HUES64 (cell line): ENCODE data around the gene CDH12.

Experiments
- H3K27ac ChIP-seq: 2 replicates; pipeline ENCODE4 v1.7.0; 2013; ENCODE audit warnings: low read depth, low read length, inconsistent platforms
- H3K27me3 ChIP-seq: 2 replicates; pipeline ENCODE4 v1.6.1; 2013; ENCODE audit warnings: mild to moderate bottlenecking, low read length; ENCODE audit not compliant: insufficient read depth
- H3K36me3 ChIP-seq: 2 replicates; pipeline ENCODE4 v1.6.1; 2013; ENCODE audit warnings: mild to moderate bottlenecking, low read length; ENCODE audit not compliant: insufficient read depth
- H3K4me1 ChIP-seq: 2 replicates; pipeline ENCODE4 v1.6.1; 2013; ENCODE audit warnings: mild to moderate bottlenecking, low read length, moderate library complexity; ENCODE audit not compliant: insufficient read depth
- H3K4me3 ChIP-seq: 2 replicates; pipeline ENCODE4 v1.5.1; 2013; ENCODE audit warnings: mild to moderate bottlenecking, low read length, moderate library complexity
- H3K9ac ChIP-seq: 2 replicates; pipeline ENCODE4 v1.6.1; 2013; ENCODE audit warnings: mild to moderate bottlenecking, low read depth, low read length
- H3K9me3 ChIP-seq: 2 replicates; pipeline ENCODE4 v1.6.1; 2013; ENCODE audit warnings: low read depth, low read length; ENCODE audit not compliant: insufficient read depth
- WGBS: fragments of 150-250, 120-280 bp; methylation state at CpG from one replicate; pipeline ENCODE4 v1.1.7; 2013; ENCODE audit warnings: missing lambda C conversion rate; 5-methylcytosine and 5-hydroxymethylcytosine counted together

CDH12 gene

DNA sequence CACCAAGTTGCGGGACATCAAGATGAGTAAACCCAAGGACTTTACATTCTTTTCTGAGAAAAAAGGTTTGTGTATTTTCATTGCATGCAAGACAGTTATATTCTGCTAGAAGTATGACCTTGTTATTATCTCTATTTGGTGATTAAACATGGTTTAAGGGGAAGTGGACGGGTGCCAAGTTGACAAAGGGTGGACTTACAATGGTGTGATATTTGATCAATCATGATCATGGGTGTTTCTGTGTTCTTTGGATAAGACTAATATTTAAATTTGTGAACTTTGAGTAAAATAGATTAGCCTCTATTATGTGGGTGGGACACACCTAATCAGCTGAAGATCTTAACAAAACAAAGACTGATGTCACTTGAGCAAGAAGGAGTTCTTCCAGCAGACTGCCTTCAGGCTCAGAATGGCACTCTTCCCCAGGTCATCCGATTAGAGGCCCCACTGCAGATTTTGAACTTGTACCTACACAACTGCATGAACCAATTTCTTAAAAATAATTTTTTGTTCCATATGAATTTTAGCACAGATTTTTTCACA is 782.9 kb downstream of the CDH12 start:
- H3K4me3 ChIP-seq: no peak overlapping the region
- no peaks in the 10 kb centered on the region for H3K9me3 ChIP-seq
- 94% methylated on average over 3 of the region's 3 CpGs for WGBS
- no peak overlapping the region for H3K27ac ChIP-seq
- no peaks in the 10 kb centered on the region for H3K4me1 ChIP-seq
- H3K9ac ChIP-seq: no peak overlapping the region
- H3K27me3 ChIP-seq: no peaks in the 10 kb centered on the region
- no peaks in the 10 kb centered on the region for H3K36me3 ChIP-seq

DNA sequence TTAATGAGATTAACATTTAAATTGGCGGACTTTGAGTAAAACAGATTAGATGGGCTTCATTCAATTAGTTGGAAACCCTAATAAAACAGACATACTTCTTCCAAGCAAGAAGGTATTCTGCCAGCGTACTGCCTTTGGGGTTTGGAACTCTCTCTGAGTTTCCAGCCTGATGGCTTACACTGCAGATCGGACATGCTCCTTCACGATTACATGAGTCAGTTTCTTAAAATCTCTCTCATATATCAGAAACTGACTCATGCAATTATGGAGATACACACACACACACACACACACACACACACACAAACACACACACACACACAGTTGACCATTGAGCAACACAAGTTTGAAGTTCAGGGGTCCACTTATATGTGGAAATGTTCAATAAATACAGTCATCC is 789.4 kb downstream of the CDH12 start:
- WGBS: 95% methylated on average over 4 of the region's 4 CpGs
- Histone ChIP-seq H3K4me1 (no peaks in the 10 kb centered on the region), H3K9me3 (no peaks in the 10 kb centered on the region), H3K9ac (no peak overlapping the region), H3K27ac (no peak overlapping the region), H3K36me3 (no peaks in the 10 kb centered on the region), H3K4me3 (no peak overlapping the region), H3K27me3 (no peaks in the 10 kb centered on the region)

DNA sequence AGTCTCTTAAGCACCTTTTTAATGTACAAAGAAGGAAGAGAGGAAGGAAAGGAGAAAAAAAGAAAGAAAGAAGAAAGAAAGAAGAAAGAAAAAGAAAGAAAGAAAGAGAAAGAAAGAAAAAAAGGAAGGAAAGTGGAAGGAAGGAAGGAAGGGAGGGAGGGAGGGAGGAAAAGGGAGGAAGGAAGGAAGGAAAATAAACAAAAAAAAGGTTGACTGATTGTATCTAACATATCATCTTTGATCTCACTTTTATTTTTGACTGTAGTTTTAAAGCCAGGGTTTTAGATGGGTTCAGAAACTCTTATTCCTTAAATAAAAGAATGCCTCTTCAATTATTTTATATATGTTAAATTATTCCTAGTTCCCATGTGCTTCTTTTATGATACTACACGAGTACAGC is 794.5 kb downstream of the CDH12 start:
- Histone ChIP-seq H3K9me3 (no peaks in the 10 kb centered on the region), H3K36me3 (no peaks in the 10 kb centered on the region), H3K27ac (no peak overlapping the region), H3K4me1 (no peaks in the 10 kb centered on the region), H3K27me3 (no peaks in the 10 kb centered on the region), H3K9ac (no peak overlapping the region), H3K4me3 (no peak overlapping the region)
- no CpG with 5 or more reads among the region's 1 CpG for WGBS

DNA sequence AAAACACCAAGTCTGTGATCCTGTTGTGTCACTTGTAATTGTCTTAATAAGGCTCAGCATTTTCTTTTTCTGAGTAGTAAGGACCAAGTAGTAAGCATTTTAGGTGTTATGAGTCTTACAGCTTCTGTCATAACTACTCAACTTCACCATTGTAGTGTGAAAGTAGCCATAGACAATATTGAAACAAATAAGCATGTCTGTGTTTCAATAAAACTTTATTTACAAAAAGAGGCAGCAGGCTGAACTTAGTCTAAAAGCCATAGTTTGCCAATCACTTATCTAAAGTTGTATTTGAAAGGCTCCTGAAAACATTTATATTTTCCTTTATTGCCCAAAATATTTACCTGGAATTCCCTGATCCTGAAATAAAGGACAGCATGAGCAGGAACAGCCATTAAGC is 796.1 kb downstream of the CDH12 start:
- Histone ChIP-seq H3K27me3 (no peaks in the 10 kb centered on the region), H3K4me3 (no peak overlapping the region), H3K4me1 (no peaks in the 10 kb centered on the region), H3K27ac (no peak overlapping the region), H3K9ac (no peak overlapping the region), H3K9me3 (no peaks in the 10 kb centered on the region), H3K36me3 (no peaks in the 10 kb centered on the region)

DNA sequence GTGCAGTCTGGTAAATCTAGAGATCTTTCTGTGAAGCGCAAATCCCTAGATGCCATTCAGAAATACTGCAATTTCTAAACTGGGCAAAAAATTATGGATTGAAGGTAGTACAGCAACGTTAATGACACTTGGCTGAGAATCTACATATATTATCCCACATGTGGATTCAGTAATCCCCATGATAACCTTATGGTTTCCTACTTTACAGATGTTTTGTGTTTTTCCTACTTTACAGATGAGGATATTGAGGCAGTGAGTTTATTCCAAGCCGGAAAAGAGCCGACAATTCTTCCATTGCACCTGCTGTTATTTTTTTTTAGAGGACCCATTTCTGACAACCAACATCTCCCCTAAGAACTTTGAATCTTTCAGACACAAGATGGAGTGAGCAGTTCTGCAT is 796.5 kb downstream of the CDH12 start:
- Histone ChIP-seq H3K9ac (no peak overlapping the region), H3K4me3 (no peak overlapping the region), H3K4me1 (no peaks in the 10 kb centered on the region), H3K27ac (no peak overlapping the region), H3K9me3 (no peaks in the 10 kb centered on the region), H3K36me3 (no peaks in the 10 kb centered on the region), H3K27me3 (no peaks in the 10 kb centered on the region)
- 76% methylated on average over 3 of the region's 4 CpGs for WGBS

DNA sequence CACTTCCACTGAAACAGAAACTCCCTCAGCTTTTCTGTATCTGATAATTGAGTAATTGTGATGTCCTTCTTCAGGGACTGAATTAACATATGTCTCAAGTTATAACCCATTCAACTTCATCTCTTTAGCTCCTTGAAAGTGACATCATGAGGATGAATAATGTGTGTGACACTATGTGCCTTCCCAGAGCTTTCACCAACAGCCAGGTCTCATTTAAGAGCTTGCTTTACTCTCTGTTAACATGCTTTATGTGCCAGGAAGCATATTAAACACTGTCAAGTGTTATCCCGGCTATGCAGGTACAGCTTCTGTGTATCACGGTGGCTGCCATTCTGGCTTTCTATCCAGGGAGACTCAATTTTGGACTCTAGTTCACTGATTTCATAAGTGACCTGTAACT is 799.9 kb downstream of the CDH12 start:
- H3K9ac ChIP-seq: no peak overlapping the region
- no peaks in the 10 kb centered on the region for H3K27me3 ChIP-seq
- H3K36me3 ChIP-seq: no peaks in the 10 kb centered on the region
- H3K27ac ChIP-seq: no peak overlapping the region
- H3K4me1 ChIP-seq: no peaks in the 10 kb centered on the region
- H3K9me3 ChIP-seq: no peaks in the 10 kb centered on the region
- H3K4me3 ChIP-seq: no peak overlapping the region
- 95% methylated on average over 2 of the region's 2 CpGs for WGBS

DNA sequence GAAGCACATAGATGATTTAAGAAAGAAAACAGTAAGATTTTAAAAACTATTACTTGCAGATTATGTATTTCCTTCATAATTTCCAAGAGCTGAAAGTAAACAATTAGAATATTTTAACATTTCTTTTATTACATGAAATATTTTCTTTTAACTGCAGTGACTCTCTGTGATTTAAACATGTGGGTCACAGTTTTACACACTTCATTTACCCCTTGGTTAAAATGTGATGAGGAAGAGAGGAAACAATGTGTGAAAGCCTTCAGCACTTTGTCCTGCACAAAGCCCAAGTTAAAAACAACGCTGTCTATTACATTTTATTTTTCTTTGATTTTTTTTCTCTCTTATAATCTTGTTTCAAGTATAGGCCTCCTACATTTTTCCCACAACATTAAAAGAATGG is 801.3 kb downstream of the CDH12 start:
- H3K4me3 ChIP-seq: no peak overlapping the region
- no peaks in the 10 kb centered on the region for H3K9me3 ChIP-seq
- H3K36me3 ChIP-seq: no peaks in the 10 kb centered on the region
- no peaks in the 10 kb centered on the region for H3K27me3 ChIP-seq
- no peak overlapping the region for H3K27ac ChIP-seq
- peaks cover 4% of the 10 kb centered on the region; the same call in 1 of the 2 replicates for H3K4me1 ChIP-seq
- H3K9ac ChIP-seq: no peak overlapping the region
- no CpG with 5 or more reads among the region's 1 CpG for WGBS

DNA sequence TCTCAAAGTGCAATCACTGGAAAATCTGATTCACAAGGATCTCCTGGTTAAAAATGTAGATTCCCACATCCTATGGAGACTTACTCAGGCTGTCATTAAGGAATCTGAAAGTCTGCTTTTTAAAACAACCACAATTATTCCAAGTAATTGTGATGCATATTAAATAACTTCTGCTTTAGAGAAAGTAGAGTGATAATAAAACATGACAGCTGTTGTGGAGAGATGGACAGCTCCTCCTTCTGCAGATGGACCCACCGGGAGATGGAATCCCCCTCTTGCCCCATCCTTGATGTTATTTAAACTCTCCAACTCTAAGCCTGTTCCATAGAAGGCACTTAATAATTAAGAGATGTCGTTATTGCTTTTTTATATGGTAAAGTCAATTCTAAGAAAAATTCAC is 802.2 kb downstream of the CDH12 start:
- H3K4me1 ChIP-seq: peaks cover 6% of the 10 kb centered on the region; the same call in 1 of the 2 replicates
- H3K36me3 ChIP-seq: no peaks in the 10 kb centered on the region
- H3K27ac ChIP-seq: no peak overlapping the region
- H3K4me3 ChIP-seq: no peak overlapping the region
- H3K9ac ChIP-seq: no peak overlapping the region
- no peaks in the 10 kb centered on the region for H3K27me3 ChIP-seq
- H3K9me3 ChIP-seq: no peaks in the 10 kb centered on the region
- 80% methylated on average over 1 of the region's 2 CpGs for WGBS

DNA sequence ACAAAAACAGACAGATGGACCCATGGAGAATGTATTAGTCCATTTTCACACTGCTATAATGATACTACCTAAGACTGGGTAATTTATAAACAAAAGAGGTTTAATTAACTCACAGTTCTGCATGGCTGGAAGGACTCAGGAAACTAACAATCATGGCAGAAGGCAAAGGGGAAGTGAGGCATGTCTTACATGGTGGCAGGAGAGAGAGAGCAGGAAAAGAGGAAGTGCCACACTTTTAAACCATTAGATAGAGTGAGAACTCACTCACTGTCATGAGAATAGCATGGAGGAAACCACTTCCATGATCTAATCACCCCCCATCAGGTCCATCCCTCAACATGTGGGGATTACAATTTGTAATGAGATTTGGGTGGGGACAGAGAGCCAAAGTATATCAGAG is 808.9 kb downstream of the CDH12 start:
- no peaks in the 10 kb centered on the region for H3K9me3 ChIP-seq
- H3K4me1 ChIP-seq: peaks cover 18% of the 10 kb centered on the region; the same call in 1 of the 2 replicates
- H3K27me3 ChIP-seq: no peaks in the 10 kb centered on the region
- no peaks in the 10 kb centered on the region for H3K36me3 ChIP-seq
- no peak overlapping the region for H3K4me3 ChIP-seq
- no peak overlapping the region for H3K27ac ChIP-seq
- H3K9ac ChIP-seq: no peak overlapping the region

DNA sequence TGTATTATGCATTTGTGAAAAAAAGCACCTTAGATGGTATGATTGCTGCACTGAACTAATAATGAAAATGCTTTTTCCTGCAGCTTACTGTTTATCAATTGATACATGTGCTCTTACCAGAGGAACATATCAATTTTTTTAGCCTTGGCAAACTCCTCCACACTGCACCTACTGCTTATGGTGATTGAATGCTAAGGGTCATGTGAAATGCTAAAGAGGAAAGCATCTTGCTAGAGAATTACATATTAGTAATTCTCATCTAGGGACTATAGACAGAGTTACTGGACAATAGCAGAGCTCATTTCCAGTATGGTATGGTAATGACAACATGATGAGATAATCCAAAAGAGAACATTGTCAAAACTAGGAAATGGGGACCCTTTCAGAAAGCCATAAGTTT is 817.1 kb downstream of the CDH12 start:
- Histone ChIP-seq H3K27ac (no peak overlapping the region), H3K27me3 (no peaks in the 10 kb centered on the region)

DNA sequence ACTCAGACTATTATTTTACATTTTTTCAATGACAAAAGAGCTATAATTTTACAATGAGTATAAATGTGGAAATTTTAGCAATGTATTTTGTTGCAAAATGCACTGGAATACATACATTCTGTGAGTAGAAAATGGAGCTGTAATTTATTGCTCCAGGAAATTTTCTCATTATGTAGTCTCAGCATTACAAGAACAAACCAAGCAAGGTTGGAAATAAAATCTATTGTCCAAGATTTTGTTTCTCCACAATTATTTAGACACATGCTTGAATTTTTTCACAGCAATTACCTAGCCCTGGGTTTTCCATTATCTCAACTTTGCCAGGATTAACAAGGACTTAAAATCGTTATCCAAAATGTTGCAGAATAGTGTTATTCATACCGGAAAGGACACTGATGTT is 820.1 kb downstream of the CDH12 start:
- Histone ChIP-seq H3K27ac (no peak overlapping the region), H3K36me3 (no peaks in the 10 kb centered on the region), H3K9ac (no peak overlapping the region), H3K27me3 (no peaks in the 10 kb centered on the region), H3K4me1 (no peaks in the 10 kb centered on the region), H3K4me3 (no peak overlapping the region), H3K9me3 (0 out of 2 replicates have a peak, but pooled peaks cover 5% of the 10 kb centered on the region)
- WGBS: 96% methylated on average over 2 of the region's 2 CpGs

More for the DNA sequence above, 817.1 kb downstream of the CDH12 start:
- H3K9ac ChIP-seq: no peak overlapping the region
- H3K4me1 ChIP-seq: no peaks in the 10 kb centered on the region
- H3K36me3 ChIP-seq: no peaks in the 10 kb centered on the region
- no peak overlapping the region for H3K4me3 ChIP-seq
- H3K9me3 ChIP-seq: 0 out of 2 replicates have a peak, but pooled peaks cover 5% of the 10 kb centered on the region

DNA sequence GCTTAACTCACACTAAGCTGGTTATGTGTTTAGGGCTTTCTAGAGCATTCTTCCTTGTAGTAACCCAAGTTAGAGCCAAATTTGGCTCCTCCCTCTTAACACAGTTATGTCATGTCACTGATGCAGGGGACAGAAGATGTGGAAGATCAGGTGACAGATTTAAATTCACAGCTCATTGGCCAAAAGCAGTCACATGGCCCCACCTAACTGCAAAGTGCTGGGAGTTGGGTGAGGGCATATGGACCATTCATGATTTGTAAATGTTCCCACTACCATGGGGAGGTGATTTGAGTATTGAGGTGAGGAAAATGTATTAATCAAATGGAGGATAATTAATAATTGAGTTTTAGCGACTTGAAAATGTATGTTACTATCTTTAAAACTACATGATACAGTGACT is 829.4 kb downstream of the CDH12 start:
- no peak overlapping the region for H3K4me3 ChIP-seq
- H3K9ac ChIP-seq: no peak overlapping the region
- H3K27ac ChIP-seq: no peak overlapping the region
- H3K4me1 ChIP-seq: no peaks in the 10 kb centered on the region
- no peaks in the 10 kb centered on the region for H3K36me3 ChIP-seq
- H3K27me3 ChIP-seq: no peaks in the 10 kb centered on the region
- H3K9me3 ChIP-seq: no peaks in the 10 kb centered on the region
- WGBS: no CpG with 5 or more reads among the region's 1 CpG
